ENCODE results near the gene COL23A1.

Gene COL23A1

DNA sequence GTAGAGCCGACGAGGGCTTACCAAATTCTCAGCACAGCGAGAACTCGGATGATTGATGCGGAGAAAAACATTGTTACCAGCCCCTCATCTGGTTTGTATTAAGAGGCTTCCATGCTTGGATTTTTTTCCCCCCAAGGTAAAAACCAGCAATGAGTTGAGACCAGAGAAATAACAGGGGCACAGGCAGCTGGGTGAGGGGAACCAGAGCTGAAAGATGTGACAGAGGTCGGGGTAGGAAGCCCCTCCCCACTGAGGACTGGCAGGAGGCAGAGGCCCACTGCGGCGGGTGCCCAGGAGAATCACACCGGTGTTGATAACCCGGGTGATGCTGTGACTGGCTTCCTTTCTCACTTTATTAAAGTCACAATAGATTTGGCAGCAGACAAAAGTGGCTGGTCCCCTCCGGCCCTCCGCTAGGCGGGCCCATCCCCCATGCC, 241.1 kb downstream of the COL23A1 start:
- TF ChIP-seq, protein P1, sequence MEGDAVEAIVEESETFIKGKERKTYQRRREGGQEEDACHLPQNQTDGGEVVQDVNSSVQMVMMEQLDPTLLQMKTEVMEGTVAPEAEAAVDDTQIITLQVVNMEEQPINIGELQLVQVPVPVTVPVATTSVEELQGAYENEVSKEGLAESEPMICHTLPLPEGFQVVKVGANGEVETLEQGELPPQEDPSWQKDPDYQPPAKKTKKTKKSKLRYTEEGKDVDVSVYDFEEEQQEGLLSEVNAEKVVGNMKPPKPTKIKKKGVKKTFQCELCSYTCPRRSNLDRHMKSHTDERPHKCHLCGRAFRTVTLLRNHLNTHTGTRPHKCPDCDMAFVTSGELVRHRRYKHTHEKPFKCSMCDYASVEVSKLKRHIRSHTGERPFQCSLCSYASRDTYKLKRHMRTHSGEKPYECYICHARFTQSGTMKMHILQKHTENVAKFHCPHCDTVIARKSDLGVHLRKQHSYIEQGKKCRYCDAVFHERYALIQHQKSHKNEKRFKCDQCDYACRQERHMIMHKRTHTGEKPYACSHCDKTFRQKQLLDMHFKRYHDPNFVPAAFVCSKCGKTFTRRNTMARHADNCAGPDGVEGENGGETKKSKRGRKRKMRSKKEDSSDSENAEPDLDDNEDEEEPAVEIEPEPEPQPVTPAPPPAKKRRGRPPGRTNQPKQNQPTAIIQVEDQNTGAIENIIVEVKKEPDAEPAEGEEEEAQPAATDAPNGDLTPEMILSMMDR (conservative IDR thresholded peaks at IDR 0.05): no peak
- no peak overlapping the region for H3K27ac ChIP-seq

DNA sequence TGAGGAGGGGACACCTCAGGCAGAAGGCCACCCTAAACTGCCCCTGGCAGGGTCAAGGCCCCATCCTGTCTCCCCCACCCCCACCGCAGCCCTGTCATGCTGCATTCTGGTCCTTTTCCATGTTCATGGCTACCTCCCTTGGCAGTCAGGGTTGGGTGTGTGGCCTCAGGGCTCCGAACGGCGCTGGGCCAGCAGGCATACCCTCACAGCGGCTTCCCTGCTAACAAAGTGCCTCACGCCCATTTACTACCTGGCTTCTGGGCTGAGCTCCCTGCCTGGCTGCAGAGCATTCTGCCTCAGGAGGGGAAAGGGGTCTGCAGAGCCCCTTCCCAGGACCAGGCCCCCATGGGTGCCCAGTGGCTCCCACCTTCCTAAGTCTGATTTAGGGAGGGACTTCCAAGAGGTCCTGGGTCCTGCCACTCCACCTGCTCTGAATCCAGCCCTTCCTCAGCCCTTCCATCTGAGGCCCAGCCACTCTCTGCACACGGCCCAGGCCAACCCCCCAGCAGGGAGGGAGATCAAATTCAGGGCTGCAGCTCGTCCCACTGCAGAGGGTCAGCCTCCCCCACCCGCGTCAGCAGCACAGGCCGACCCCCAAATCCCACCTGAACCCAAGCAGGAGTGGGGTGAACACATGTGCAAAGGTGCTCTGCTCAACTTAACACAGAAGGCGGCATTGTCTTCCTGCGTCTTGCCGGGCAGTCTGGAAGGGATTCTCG, 241.7 kb downstream of the COL23A1 start:
- no peak overlapping the region for H3K27ac ChIP-seq
- TF ChIP-seq, protein P1 (conservative IDR thresholded peaks at IDR 0.05): no peak

DNA sequence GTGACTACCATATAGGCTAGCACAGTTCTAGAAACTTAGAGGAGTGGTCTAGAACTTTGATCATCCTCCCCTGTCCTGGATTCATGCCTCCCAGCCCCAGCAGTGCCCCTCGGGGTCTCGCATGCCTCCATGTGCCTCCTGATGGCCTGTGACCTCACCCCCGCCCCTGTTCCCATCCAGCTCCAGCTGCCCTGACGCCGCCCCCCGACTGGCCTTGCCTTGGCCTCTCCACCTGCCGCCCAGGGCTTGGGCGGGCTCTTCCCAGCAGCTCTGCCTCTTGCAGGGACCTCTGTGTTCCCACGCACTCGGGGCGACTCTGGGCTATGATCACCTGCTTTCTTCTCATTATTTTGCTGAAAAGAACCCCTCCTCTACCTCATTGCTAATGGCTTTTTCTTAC, 242.2 kb downstream of the COL23A1 start:
- no peak overlapping the region for H3K27ac ChIP-seq
- TF ChIP-seq, protein P1 (conservative IDR thresholded peaks at IDR 0.05): no peak

DNA sequence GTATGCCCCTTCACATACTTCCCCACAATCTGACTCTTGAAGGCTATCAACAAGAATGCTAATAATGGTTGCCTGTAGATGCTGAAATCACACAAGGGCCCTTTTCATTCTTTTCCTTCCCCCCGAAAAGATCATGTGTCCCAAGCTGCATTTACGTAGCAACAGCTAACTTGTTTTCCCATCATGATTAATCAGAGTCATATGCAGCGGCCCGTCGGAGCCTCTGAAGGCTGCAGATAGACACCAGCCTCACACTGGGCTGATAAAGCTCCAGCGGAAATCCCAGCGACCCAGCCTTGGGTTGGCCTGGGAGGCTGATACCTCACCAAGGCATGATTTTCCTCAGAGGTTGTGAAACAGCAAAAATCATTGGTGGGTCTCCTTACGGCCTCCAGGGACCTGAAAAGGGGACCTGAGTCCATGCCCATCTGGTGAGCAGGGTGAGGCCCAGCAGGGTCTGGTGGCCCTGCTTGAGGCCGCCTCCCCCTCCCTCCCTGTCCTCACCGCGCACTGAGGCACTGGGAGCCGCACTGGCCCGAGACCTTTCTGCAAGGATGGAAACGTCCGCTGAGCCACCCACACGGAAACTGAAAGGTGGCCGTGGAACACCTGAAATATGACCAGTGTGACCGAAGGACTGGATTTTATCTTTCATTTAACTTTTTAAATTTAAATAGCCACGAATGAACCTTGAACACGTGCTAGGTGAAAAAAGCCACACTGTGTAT, 243.4 kb downstream of the COL23A1 start:
- TF ChIP-seq, protein P1 (conservative IDR thresholded peaks at IDR 0.05): no peak
- H3K27ac ChIP-seq: no peak overlapping the region

DNA sequence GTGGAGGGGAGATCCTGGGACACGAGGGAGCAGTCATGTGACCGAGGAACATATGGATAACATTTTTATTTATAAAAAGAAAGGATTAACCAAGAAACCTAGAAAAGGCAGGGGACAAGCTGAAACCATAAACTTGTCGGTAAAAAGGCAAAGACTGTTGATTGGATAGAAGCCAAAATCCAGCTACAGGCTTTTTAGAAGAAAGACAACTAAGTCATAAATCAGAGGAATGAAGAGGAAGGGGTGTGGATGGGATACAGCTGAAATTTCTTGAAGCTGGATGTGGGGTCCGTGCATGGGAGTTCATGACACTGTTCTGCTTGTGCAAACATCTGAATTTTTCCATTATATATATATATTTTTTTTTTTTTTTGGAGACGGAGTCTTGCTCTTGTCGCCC, 246.9 kb downstream of the COL23A1 start:
- H3K27ac ChIP-seq: no peak overlapping the region
- TF ChIP-seq, protein P1 (conservative IDR thresholded peaks at IDR 0.05): no peak

DNA sequence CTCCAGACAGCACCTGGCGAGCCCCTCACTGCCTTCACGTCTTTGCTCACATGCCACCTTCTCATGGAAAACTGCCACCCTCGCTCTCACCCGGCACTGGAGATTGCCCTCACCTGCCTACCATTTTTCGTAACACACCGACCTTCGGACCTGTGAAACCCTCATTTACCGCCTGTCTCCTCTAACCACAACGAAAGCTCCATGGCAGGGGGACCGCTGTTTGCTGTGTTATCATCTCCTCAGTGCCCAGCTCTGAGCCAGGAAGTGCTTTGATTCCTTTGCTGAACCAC, 248.4 kb downstream of the COL23A1 start:
- TF ChIP-seq, protein P1 (conservative IDR thresholded peaks at IDR 0.05): no peak

DNA sequence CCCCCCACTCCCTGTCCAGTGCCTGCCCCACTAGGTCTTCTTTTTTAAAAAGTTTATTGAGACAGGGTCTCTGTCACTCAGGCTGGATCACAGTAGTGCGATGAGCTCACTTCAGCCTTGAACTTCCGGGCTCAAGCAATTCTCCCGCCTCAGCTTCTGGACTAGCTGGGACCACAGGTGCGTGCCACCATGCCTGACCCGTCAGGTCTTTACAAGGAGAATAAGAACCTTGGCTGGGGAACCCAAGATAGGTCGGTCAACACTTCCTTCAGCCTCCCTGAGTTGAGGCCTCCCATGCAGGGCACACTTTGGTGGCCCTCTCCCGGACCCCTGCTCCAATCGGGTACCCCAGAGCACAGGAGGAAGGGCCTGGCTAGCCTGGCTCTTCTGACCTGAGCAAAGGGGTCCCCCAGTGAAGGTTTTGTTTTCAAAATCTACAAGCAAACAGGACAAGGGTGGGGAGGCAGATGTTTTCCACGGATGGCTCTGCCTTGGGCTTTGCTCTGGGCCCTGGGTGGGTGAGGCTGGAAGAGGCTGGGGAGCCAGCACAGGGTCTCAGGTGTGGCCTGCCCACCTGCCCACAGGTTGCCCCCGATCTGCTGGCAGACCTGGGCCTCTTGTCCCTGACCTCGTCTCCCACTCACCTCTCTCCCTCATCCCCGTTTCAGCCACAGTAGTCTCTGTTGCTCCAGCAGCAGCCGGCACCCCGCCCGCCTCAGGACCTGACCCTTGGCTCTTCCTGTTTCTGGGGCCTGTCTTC, 248.9 kb downstream of the COL23A1 start:
- H3K27ac ChIP-seq: no peak overlapping the region
- TF ChIP-seq, protein P1 (conservative IDR thresholded peaks at IDR 0.05): no peak

More for the DNA sequence above, 248.4 kb downstream of the COL23A1 start:
- H3K27ac ChIP-seq: no peak overlapping the region

Data from VCaP (cell line).